ENCODE results near the gene KLHL22.

The KLHL22 gene

DNA sequence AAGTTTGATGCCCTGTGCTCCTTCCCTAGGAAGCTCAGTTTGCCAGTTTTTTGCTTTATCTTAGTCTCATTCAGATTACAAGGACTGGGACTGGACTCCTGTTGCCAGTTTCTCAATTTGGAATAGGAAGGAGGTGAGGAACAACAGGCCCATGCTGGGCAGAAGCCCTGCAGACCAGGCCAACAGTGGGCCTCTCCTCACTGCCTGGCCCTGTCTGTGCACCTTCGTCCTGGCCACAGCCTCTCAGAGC is 35.5 kb upstream of the KLHL22 start:
- H3K4me1 Mint-ChIP-seq (ENCODE audit: low read depth) = peaks cover 77% of the 10 kb centered on the region
- peaks cover 73% of the 10 kb centered on the region for H3K36me3 Mint-ChIP-seq (ENCODE audit: low read depth)
- intact Hi-C loops (cut with micrococcal nuclease) = no loop called here
- H3K27ac Mint-ChIP-seq = peak overlapping the region; percentile 47
- H3K4me3 Mint-ChIP-seq = no peak overlapping the region
- no peaks in the 10 kb centered on the region for H3K27me3 Mint-ChIP-seq
- H3K9me3 Mint-ChIP-seq = no peaks in the 10 kb centered on the region

DNA sequence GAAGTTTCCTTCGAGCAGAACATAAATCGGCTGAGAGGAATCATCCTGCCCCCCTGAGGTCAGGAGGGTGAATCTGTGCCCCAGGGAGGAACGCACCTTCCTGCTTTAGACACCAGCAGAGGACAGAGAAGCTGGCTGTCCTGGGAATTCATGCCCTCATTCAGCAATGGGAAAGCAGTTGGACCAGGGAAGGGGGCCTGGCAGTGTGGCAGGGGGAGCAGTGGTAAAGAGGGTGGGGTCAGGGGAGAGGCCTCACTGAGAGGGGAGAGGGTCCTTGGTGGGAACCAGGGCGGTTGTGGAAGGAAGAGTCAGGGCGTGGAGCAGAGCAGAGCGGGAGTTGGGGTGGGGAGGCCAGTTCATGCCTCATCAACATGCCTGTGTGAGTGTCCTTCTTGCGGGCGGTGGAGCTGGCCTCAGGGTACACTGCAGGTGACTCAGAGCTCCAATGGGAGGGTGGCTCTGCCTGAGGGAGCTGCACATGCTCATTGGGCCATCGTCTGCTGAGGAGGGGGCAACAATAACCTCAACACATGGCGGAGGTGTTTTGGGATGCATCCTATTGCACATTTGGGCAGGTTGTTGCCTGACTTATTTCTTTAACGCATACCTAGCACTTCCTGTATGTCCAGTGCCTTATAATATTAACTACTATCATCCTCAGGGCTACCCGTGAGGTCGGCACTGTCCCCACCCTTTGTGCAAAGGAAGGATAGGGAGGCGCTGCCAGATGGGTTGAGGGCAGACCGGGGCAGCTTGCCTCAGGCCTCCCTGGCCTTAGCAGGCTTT is 35.0 kb upstream of the KLHL22 start:
- intact Hi-C loops (cut with micrococcal nuclease) = no loop called here
- no peak overlapping the region for H3K4me3 Mint-ChIP-seq
- H3K27ac Mint-ChIP-seq = peak overlapping the region; percentile 47
- H3K27me3 Mint-ChIP-seq = no peaks in the 10 kb centered on the region
- peaks cover 75% of the 10 kb centered on the region for H3K36me3 Mint-ChIP-seq (ENCODE audit: low read depth)
- peaks cover 78% of the 10 kb centered on the region for H3K4me1 Mint-ChIP-seq (ENCODE audit: low read depth)
- H3K9me3 Mint-ChIP-seq = no peaks in the 10 kb centered on the region

GRCh38 chr22:20528405-20528978 is 32.9 kb upstream of the KLHL22 start:
- Mint-ChIP-seq H3K4me1 (ENCODE audit: low read depth) (peaks cover 66% of the 10 kb centered on the region), H3K4me3 (no peak overlapping the region), H3K9me3 (no peaks in the 10 kb centered on the region), H3K36me3 (ENCODE audit: low read depth) (peaks cover 75% of the 10 kb centered on the region), H3K27ac (no peak overlapping the region), H3K27me3 (no peaks in the 10 kb centered on the region)
- intact Hi-C loops (cut with micrococcal nuclease) = no loop called here

- Mint-ChIP-seq H3K4me3 (no peak overlapping the region), H3K9me3 (no peaks in the 10 kb centered on the region), H3K27ac (peak overlapping the region; percentile 1), H3K27me3 (no peaks in the 10 kb centered on the region), H3K4me1 (ENCODE audit: low read depth) (peaks cover 66% of the 10 kb centered on the region), H3K36me3 (ENCODE audit: low read depth) (peaks cover 76% of the 10 kb centered on the region)
- intact Hi-C loops (cut with micrococcal nuclease) = no loop called here
These were observed 31.2 kb upstream of the KLHL22 start for GRCh38 chr22:20526628-20527355.

GRCh38 chr22:20526305-20526627 is 30.7 kb upstream of the KLHL22 start:
- no peak overlapping the region for H3K4me3 Mint-ChIP-seq
- peak overlapping the region; percentile 1 for H3K27ac Mint-ChIP-seq
- H3K27me3 Mint-ChIP-seq = no peaks in the 10 kb centered on the region
- no peaks in the 10 kb centered on the region for H3K9me3 Mint-ChIP-seq
- H3K36me3 Mint-ChIP-seq (ENCODE audit: low read depth) = peaks cover 70% of the 10 kb centered on the region
- intact Hi-C loops (cut with micrococcal nuclease) = no loop called here
- H3K4me1 Mint-ChIP-seq (ENCODE audit: low read depth) = peaks cover 62% of the 10 kb centered on the region

GRCh38 chr22:20525048-20525447 is 29.5 kb upstream of the KLHL22 start:
- peaks cover 70% of the 10 kb centered on the region for H3K36me3 Mint-ChIP-seq (ENCODE audit: low read depth)
- no peak overlapping the region for H3K27ac Mint-ChIP-seq
- no peaks in the 10 kb centered on the region for H3K27me3 Mint-ChIP-seq
- no peaks in the 10 kb centered on the region for H3K9me3 Mint-ChIP-seq
- intact Hi-C loops (cut with micrococcal nuclease) = no loop called here
- peaks cover 57% of the 10 kb centered on the region for H3K4me1 Mint-ChIP-seq (ENCODE audit: low read depth)
- H3K4me3 Mint-ChIP-seq = no peak overlapping the region

DNA sequence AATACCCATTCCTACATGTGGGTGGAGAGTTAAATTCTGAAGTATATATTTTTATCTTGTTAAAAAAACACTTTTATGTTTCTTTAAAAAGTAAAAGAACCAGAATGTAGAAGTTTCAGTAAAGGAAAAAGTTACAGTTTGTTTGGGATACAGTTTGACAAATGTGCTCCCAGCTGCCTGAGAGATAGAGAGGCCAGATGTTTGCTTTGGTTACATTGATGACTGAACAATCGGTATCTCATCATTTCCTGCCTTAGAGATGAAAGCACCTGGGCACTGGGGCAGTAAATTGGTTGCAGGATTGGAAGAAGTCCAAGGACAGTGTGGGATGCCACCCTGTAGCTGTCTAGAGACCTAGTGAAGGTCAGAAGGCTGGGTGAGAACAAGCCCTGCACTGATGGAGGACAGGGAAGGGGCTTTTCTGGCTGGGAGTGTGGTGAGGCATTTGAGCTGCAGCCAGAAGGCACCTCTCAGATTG is 28.4 kb upstream of the KLHL22 start:
- H3K4me3 Mint-ChIP-seq = no peak overlapping the region
- H3K9me3 Mint-ChIP-seq = no peaks in the 10 kb centered on the region
- no peaks in the 10 kb centered on the region for H3K27me3 Mint-ChIP-seq
- no peak overlapping the region for H3K27ac Mint-ChIP-seq
- intact Hi-C loops (cut with micrococcal nuclease) = no loop called here
- peaks cover 64% of the 10 kb centered on the region for H3K4me1 Mint-ChIP-seq (ENCODE audit: low read depth)
- H3K36me3 Mint-ChIP-seq (ENCODE audit: low read depth) = peaks cover 76% of the 10 kb centered on the region

- H3K4me3 Mint-ChIP-seq = no peak overlapping the region
- H3K27me3 Mint-ChIP-seq = no peaks in the 10 kb centered on the region
- H3K27ac Mint-ChIP-seq = no peak overlapping the region
- no peaks in the 10 kb centered on the region for H3K9me3 Mint-ChIP-seq
- H3K36me3 Mint-ChIP-seq (ENCODE audit: low read depth) = peaks cover 77% of the 10 kb centered on the region
- intact Hi-C loops (cut with micrococcal nuclease) = no loop called here
- H3K4me1 Mint-ChIP-seq (ENCODE audit: low read depth) = peaks cover 65% of the 10 kb centered on the region
These were observed 27.7 kb upstream of the KLHL22 start for GRCh38 chr22:20523086-20523983.

GRCh38 chr22:20522134-20523004 is 26.8 kb upstream of the KLHL22 start:
- H3K27ac Mint-ChIP-seq = peak overlapping the region; percentile 44
- intact Hi-C loops (cut with micrococcal nuclease) = no loop called here
- H3K4me3 Mint-ChIP-seq = no peak overlapping the region
- no peaks in the 10 kb centered on the region for H3K27me3 Mint-ChIP-seq
- peaks cover 63% of the 10 kb centered on the region for H3K4me1 Mint-ChIP-seq (ENCODE audit: low read depth)
- H3K36me3 Mint-ChIP-seq (ENCODE audit: low read depth) = peaks cover 77% of the 10 kb centered on the region
- no peaks in the 10 kb centered on the region for H3K9me3 Mint-ChIP-seq

DNA sequence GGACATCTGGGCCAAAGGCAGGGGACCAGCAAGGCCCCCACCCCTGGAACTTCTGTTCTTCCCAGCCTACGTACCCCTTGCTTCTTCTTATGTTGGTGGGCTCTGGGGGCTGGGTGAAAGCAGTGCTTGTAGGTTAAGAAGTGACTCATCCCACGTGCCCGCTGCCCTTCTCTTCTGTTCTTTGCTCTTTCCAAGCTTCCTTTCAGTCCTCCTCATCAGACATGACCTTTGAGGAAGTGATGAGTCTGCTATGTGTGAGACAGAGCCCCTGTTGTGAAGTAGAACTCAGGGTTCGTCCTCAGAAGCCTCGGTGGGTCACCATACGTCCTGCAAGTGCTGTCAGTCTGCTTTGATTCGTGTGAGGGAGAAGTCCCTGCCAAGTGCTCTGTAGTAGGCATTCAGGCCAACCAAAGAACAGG is 24.5 kb upstream of the KLHL22 start:
- intact Hi-C loops (cut with micrococcal nuclease) = no loop called here
- Mint-ChIP-seq H3K4me1 (ENCODE audit: low read depth) (peaks cover 60% of the 10 kb centered on the region), H3K36me3 (ENCODE audit: low read depth) (peaks cover 78% of the 10 kb centered on the region), H3K4me3 (no peak overlapping the region), H3K9me3 (no peaks in the 10 kb centered on the region), H3K27ac (no peak overlapping the region), H3K27me3 (no peaks in the 10 kb centered on the region)

DNA sequence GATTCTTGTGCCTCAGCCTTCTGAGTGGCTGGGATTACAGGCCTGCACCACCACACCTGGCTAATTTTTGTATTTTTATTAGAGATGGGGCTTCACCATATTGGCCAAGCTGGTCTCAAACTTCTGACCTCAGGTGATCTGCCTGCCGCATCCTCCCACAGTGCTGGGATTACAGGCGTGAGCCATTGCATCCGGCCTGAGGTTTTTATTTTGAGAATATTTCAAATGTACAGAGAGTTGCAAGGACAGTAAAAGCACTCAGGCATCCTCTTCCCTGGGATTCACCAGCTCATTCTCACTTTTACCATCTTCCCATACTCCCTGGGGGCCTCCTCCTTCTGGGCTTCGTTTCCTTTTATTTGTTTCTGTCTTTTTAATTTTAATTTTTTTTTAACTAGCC is 24.0 kb upstream of the KLHL22 start:
- H3K27ac Mint-ChIP-seq = peak overlapping the region; percentile 39
- H3K36me3 Mint-ChIP-seq (ENCODE audit: low read depth) = peaks cover 81% of the 10 kb centered on the region
- no peak overlapping the region for H3K4me3 Mint-ChIP-seq
- H3K4me1 Mint-ChIP-seq (ENCODE audit: low read depth) = peaks cover 65% of the 10 kb centered on the region
- H3K9me3 Mint-ChIP-seq = no peaks in the 10 kb centered on the region
- H3K27me3 Mint-ChIP-seq = no peaks in the 10 kb centered on the region
- intact Hi-C loops (cut with micrococcal nuclease) = no loop called here

GRCh38 chr22:20517841-20518592 is 22.4 kb upstream of the KLHL22 start:
- H3K4me1 Mint-ChIP-seq (ENCODE audit: low read depth) = peaks cover 73% of the 10 kb centered on the region
- intact Hi-C loops (cut with micrococcal nuclease) = no loop called here
- peaks cover 83% of the 10 kb centered on the region for H3K36me3 Mint-ChIP-seq (ENCODE audit: low read depth)
- no peaks in the 10 kb centered on the region for H3K27me3 Mint-ChIP-seq
- H3K27ac Mint-ChIP-seq = no peak overlapping the region
- no peaks in the 10 kb centered on the region for H3K9me3 Mint-ChIP-seq
- H3K4me3 Mint-ChIP-seq = no peak overlapping the region

GRCh38 chr22:20517422-20517821 is 21.8 kb upstream of the KLHL22 start:
- no peak overlapping the region for H3K27ac Mint-ChIP-seq
- H3K4me3 Mint-ChIP-seq = no peak overlapping the region
- peaks cover 81% of the 10 kb centered on the region for H3K36me3 Mint-ChIP-seq (ENCODE audit: low read depth)

More at GRCh38 chr22:20517422-20517821, 21.8 kb upstream of the KLHL22 start:
- H3K4me1 Mint-ChIP-seq (ENCODE audit: low read depth) = peaks cover 68% of the 10 kb centered on the region
- H3K27me3 Mint-ChIP-seq = no peaks in the 10 kb centered on the region
- H3K9me3 Mint-ChIP-seq = no peaks in the 10 kb centered on the region
- intact Hi-C loops (cut with micrococcal nuclease) = no loop called here

Data from dendritic cell treated with granulocyte-macrophage colony-stimulating factor and Interleukin-4, amounts not matched to agents 40 ng/mL and 50 ng/mL, for 4 days (primary cell).